SK-N-MC (cell line): Measurements from ENCODE around the gene RAP1GDS1.

Experiments used
- EZH2 ChIP-seq: fragments of 200-600 bp; sonication (generic); IDR thresholded peaks from one replicate; pipeline ENCODE4 v1.6.1; 2017; ENCODE audit warnings: antibody characterized with exemption
- POLR2AphosphoS5 ChIP-seq: IDR thresholded peaks from 2 replicates; pipeline ENCODE4 v1.6.1; 2012; ENCODE audit warnings: mild to moderate bottlenecking, low read depth, low read length, borderline replicate concordance

- TF ChIP-seq EZH2, result no peak
- no peak for TF ChIP-seq POLR2AphosphoS5
Measured at GRCh38 chr4:98469771-98470170, 208.6 kb downstream of the RAP1GDS1 start.
